Neural progenitor cell (in vitro differentiated cells): ENCODE results near the gene GHR. TPM values are rescaled to one million over a fixed set of nuclear protein-coding genes. Genes with fewer than 3 reads are reported as not detected.

Source experiments
- DNase-seq: peaks from one replicate; pipeline ENCODE4 v3.0.0-alpha.2; 2016; ENCODE audit warnings: low spot score
- H2AFZ ChIP-seq: fragments of 200-600 bp; sonication (generic); replicated peaks from 2 replicates; pipeline ENCODE4 v1.6.1; 2016; ENCODE audit warnings: antibody characterized with exemption
- H3F3A ChIP-seq: fragments of 200-600 bp; sonication (generic); 2 replicates; pipeline ENCODE4 v1.6.1; 2016; ENCODE audit warnings: antibody characterized with exemption, low read depth
- H3K27ac ChIP-seq: fragments of 200-600 bp; sonication (generic); 2 replicates; pipeline ENCODE4 v1.5.1; 2016; ENCODE audit warnings: mild to moderate bottlenecking
- H3K27me3 ChIP-seq: fragments of 200-600 bp; sonication (generic); 2 replicates; pipeline ENCODE4 v1.6.1; 2016; ENCODE audit warnings: mild to moderate bottlenecking, moderate library complexity
- H3K36me3 ChIP-seq: fragments of 200-600 bp; sonication (generic); 2 replicates; pipeline ENCODE4 v1.5.1; 2016
- H3K4me1 ChIP-seq: fragments of 200-600 bp; sonication (generic); 2 replicates; pipeline ENCODE4 v1.6.1; 2016; ENCODE audit warnings: mixed run types
- H3K4me2 ChIP-seq: fragments of 200-600 bp; sonication (generic); 2 replicates; pipeline ENCODE4 v1.6.1; 2016
- H3K4me3 ChIP-seq: fragments of 200-600 bp; sonication (generic); 2 replicates; pipeline ENCODE4 v1.5.1; 2016
- H3K79me2 ChIP-seq: fragments of 200-600 bp; sonication (generic); 2 replicates; pipeline ENCODE4 v1.6.1; 2016; ENCODE audit warnings: low read depth
- H3K9ac ChIP-seq: fragments of 200-600 bp; sonication (generic); 2 replicates; pipeline ENCODE4 v1.6.1; 2016
- H3K9me3 ChIP-seq: fragments of 200-600 bp; sonication (generic); 2 replicates; pipeline ENCODE4 v1.5.1; 2016; ENCODE audit warnings: low read depth
- H4K20me1 ChIP-seq: fragments of 200-600 bp; sonication (generic); 2 replicates; pipeline ENCODE4 v1.6.1; 2016; ENCODE audit warnings: low read depth
- H3K27ac Mint-ChIP-seq: 3 replicates; pipeline ENCODE4 v1.8.0; 2021; ENCODE audit warnings: mixed read lengths
- H3K27me3 Mint-ChIP-seq: 2 replicates; pipeline ENCODE4 v1.8.0; 2022; ENCODE audit warnings: low read depth, mild to moderate bottlenecking, inconsistent platforms, moderate library complexity, mixed read lengths; ENCODE audit not compliant: insufficient read depth
- H3K36me3 Mint-ChIP-seq: 3 replicates; pipeline ENCODE4 v1.8.0; 2021; ENCODE audit warnings: mixed read lengths
- H3K4me1 Mint-ChIP-seq: 3 replicates; pipeline ENCODE4 v1.8.0; 2021; ENCODE audit warnings: mixed read lengths
- H3K4me3 Mint-ChIP-seq: 3 replicates; pipeline ENCODE4 v1.8.0; 2021; ENCODE audit warnings: mild to moderate bottlenecking, moderate library complexity, mixed read lengths
- H3K9me3 Mint-ChIP-seq: 3 replicates; pipeline ENCODE4 v1.8.0; 2020; ENCODE audit warnings: mixed read lengths
- CTCF ChIP-seq: fragments of 200-600 bp; sonication (generic); IDR thresholded peaks from 2 replicates; pipeline ENCODE4 v1.5.1; 2017; ENCODE audit warnings: antibody characterized with exemption, mild to moderate bottlenecking
- EZH2 ChIP-seq: fragments of 200-600 bp; sonication (generic); IDR thresholded peaks from 2 replicates; pipeline ENCODE4 v1.6.1; 2017; ENCODE audit warnings: antibody characterized with exemption, mild to moderate bottlenecking, moderate library complexity
- EZH2phosphoT487 ChIP-seq: fragments of 200-600 bp; sonication (generic); IDR thresholded peaks from 2 replicates; pipeline ENCODE4 v1.6.1; 2017; ENCODE audit warnings: antibody characterized with exemption
- total RNA-seq: library from RNA; depleted of rRNA; stranded (reverse); fragments of >200 nt; gene quantifications from 2 replicates; pipeline ENCODE4 v1.2.3, GENCODE V29; 2015; ENCODE audit warnings: low replicate concordance

The GHR gene
- total RNA-seq, 1 donor from 2014 or later = 0.07 TPM

GRCh38 chr5:42672925-42673324 lies 249.7 kb downstream of the GHR start:
- Histone ChIP-seq H3K27me3 (no peaks in the 10 kb centered on the region), H3K4me1 (no peaks in the 10 kb centered on the region), H2AFZ (no peak overlapping the region), H3K9me3 (peaks cover 3% of the 10 kb centered on the region), H3K4me2 (no peak overlapping the region), H3K9ac (no peak overlapping the region), H3K27ac (no peak overlapping the region), H3K36me3 (no peaks in the 10 kb centered on the region), H4K20me1 (no peaks in the 10 kb centered on the region), H3F3A (no peaks in the 10 kb centered on the region), H3K4me3 (no peak overlapping the region), H3K79me2 (no peaks in the 10 kb centered on the region)
- Mint-ChIP-seq H3K27me3 (no peaks in the 10 kb centered on the region), H3K4me3 (no peak overlapping the region), H3K9me3 (peaks cover 2% of the 10 kb centered on the region), H3K36me3 (no peaks in the 10 kb centered on the region), H3K27ac (no peak overlapping the region), H3K4me1 (no peaks in the 10 kb centered on the region)
- TF ChIP-seq CTCF (no peak), EZH2 (no peak), EZH2phosphoT487 (no peak)
- DNase-seq = no peak

GRCh38 chr5:42675602-42676001 lies 252.4 kb downstream of the GHR start:
- H3K79me2 ChIP-seq = no peaks in the 10 kb centered on the region
- H2AFZ ChIP-seq = no peak overlapping the region
- no peaks in the 10 kb centered on the region for H3K36me3 Mint-ChIP-seq
- H3K9ac ChIP-seq = no peak overlapping the region
- no peaks in the 10 kb centered on the region for H3K4me1 Mint-ChIP-seq
- H3K27me3 ChIP-seq = no peaks in the 10 kb centered on the region
- no peak overlapping the region for H3K27ac Mint-ChIP-seq
- no peak overlapping the region for H3K27ac ChIP-seq
- DNase-seq = no peak
- H3K4me3 Mint-ChIP-seq = no peak overlapping the region
- TF ChIP-seq EZH2 = no peak
- TF ChIP-seq EZH2phosphoT487 = no peak
- TF ChIP-seq CTCF = no peak
- no peaks in the 10 kb centered on the region for H3F3A ChIP-seq
- H3K4me2 ChIP-seq = no peak overlapping the region
- H3K9me3 ChIP-seq = no peaks in the 10 kb centered on the region
- no peaks in the 10 kb centered on the region for H3K4me1 ChIP-seq
- H3K36me3 ChIP-seq = no peaks in the 10 kb centered on the region
- peaks cover 2% of the 10 kb centered on the region for H3K9me3 Mint-ChIP-seq
- H3K4me3 ChIP-seq = no peak overlapping the region
- no peaks in the 10 kb centered on the region for H3K27me3 Mint-ChIP-seq
- H4K20me1 ChIP-seq = no peaks in the 10 kb centered on the region

GRCh38 chr5:42676362-42676761 lies 253.1 kb downstream of the GHR start:
- no peak for DNase-seq
- Histone ChIP-seq H3K9me3 (no peaks in the 10 kb centered on the region), H3K27me3 (no peaks in the 10 kb centered on the region), H3K9ac (no peak overlapping the region), H3K4me1 (no peaks in the 10 kb centered on the region), H3K4me3 (no peak overlapping the region), H3K27ac (no peak overlapping the region), H4K20me1 (no peaks in the 10 kb centered on the region), H3K4me2 (no peak overlapping the region), H3K79me2 (no peaks in the 10 kb centered on the region), H3K36me3 (no peaks in the 10 kb centered on the region), H3F3A (no peaks in the 10 kb centered on the region), H2AFZ (no peak overlapping the region)
- no peaks in the 10 kb centered on the region for H3K27me3 Mint-ChIP-seq
- H3K36me3 Mint-ChIP-seq = no peaks in the 10 kb centered on the region
- H3K4me3 Mint-ChIP-seq = no peak overlapping the region
- peaks cover 2% of the 10 kb centered on the region for H3K9me3 Mint-ChIP-seq
- H3K27ac Mint-ChIP-seq = no peak overlapping the region
- TF ChIP-seq CTCF = no peak
- TF ChIP-seq EZH2 = no peak
- no peak for TF ChIP-seq EZH2phosphoT487
- no peaks in the 10 kb centered on the region for H3K4me1 Mint-ChIP-seq
